GM23338 (cell line): Measurements from ENCODE around the gene GLE1. TPM values are rescaled to one million over a fixed set of nuclear protein-coding genes. Genes with fewer than 3 reads are reported as not detected.

ENCODE experiments used
- ATAC-seq: fragments of 200-7000 bp; cut with Tn5 transposase; 3 replicates; pipeline ENCODE4 v1.9.1; 2020
- DNase-seq: peaks from one replicate; pipeline ENCODE4 v3.0.0-alpha.2; 2015; ENCODE audit warnings: low spot score
- H2AFZ ChIP-seq: fragments of 200-600 bp; sonication (generic); 2 replicates; pipeline ENCODE4 v1.8.0; 2016; ENCODE audit warnings: antibody characterized with exemption, mild to moderate bottlenecking, moderate library complexity
- H3F3A ChIP-seq: fragments of 200-600 bp; sonication (generic); replicated peaks from 2 replicates; pipeline ENCODE4 v1.8.0; 2017; ENCODE audit warnings: antibody characterized with exemption, mixed run types, low read depth
- H3K27ac ChIP-seq: fragments of 200-600 bp; sonication (generic); 2 replicates; pipeline ENCODE4 v1.6.1; 2016; ENCODE audit warnings: low read depth
- H3K27me3 ChIP-seq: fragments of 200-600 bp; sonication (generic); 2 replicates; pipeline ENCODE4 v1.8.0; 2016; ENCODE audit warnings: mild to moderate bottlenecking, mixed run types, moderate library complexity; ENCODE audit not compliant: insufficient read depth
- H3K36me3 ChIP-seq: fragments of 200-600 bp; sonication (generic); 2 replicates; pipeline ENCODE4 v1.8.0; 2016; ENCODE audit warnings: mild to moderate bottlenecking; ENCODE audit not compliant: insufficient read depth
- H3K4me1 ChIP-seq: fragments of 200-600 bp; sonication (generic); 2 replicates; pipeline ENCODE4 v1.8.0; 2016; ENCODE audit warnings: mild to moderate bottlenecking, moderate library complexity; ENCODE audit not compliant: insufficient read depth
- H3K4me2 ChIP-seq: fragments of 200-600 bp; sonication (generic); 2 replicates; pipeline ENCODE4 v1.7.1; 2017; ENCODE audit warnings: mixed run types
- H3K4me3 ChIP-seq: fragments of 200-600 bp; sonication (generic); 2 replicates; pipeline ENCODE4 v1.6.1; 2016; ENCODE audit warnings: mixed run types
- H3K79me2 ChIP-seq: fragments of 200-600 bp; sonication (generic); replicated peaks from 2 replicates; pipeline ENCODE4 v1.8.0; 2017; ENCODE audit warnings: mild to moderate bottlenecking; ENCODE audit not compliant: insufficient read depth
- H3K9me2 ChIP-seq: fragments of 200-600 bp; sonication (generic); 2 replicates; pipeline ENCODE4 v1.8.0; 2017; ENCODE audit not compliant: insufficient read depth
- H4K20me1 ChIP-seq: fragments of 200-600 bp; sonication (generic); replicated peaks from 2 replicates; pipeline ENCODE4 v1.8.0; 2017; ENCODE audit warnings: mild to moderate bottlenecking; ENCODE audit not compliant: insufficient read depth
- H3K27ac Mint-ChIP-seq: 2 replicates; pipeline ENCODE4 v1.8.0; 2020; ENCODE audit warnings: inconsistent platforms, mild to moderate bottlenecking, moderate library complexity, mixed read lengths
- H3K27me3 Mint-ChIP-seq: 3 replicates; pipeline ENCODE4 v1.8.0; 2022; ENCODE audit warnings: low read depth, mild to moderate bottlenecking, moderate library complexity, mixed read lengths, inconsistent platforms; ENCODE audit not compliant: insufficient read depth, poor library complexity
- H3K36me3 Mint-ChIP-seq: 3 replicates; pipeline ENCODE4 v1.8.0; 2021; ENCODE audit warnings: low read depth, mild to moderate bottlenecking, inconsistent platforms, moderate library complexity, mixed read lengths
- H3K4me1 Mint-ChIP-seq: 3 replicates; pipeline ENCODE4 v1.8.0; 2020; ENCODE audit warnings: mild to moderate bottlenecking, inconsistent platforms, mixed read lengths
- H3K4me3 Mint-ChIP-seq: 3 replicates; pipeline ENCODE4 v1.8.0; 2021; ENCODE audit warnings: moderate library complexity, mild to moderate bottlenecking, inconsistent platforms, mixed read lengths
- H3K9me3 Mint-ChIP-seq: 3 replicates; pipeline ENCODE4 v1.8.0; 2020; ENCODE audit warnings: moderate library complexity, mild to moderate bottlenecking, inconsistent platforms, mixed read lengths
- CREB1 ChIP-seq: fragments of 250-450 bp; sonication (Bioruptor Pico); IDR thresholded peaks from 2 replicates; pipeline ENCODE4 v1.5.0; 2020; ENCODE audit warnings: low read depth, mild to moderate bottlenecking, moderate library complexity
- EZH2 ChIP-seq: fragments of 200-600 bp; sonication (generic); IDR thresholded peaks from one replicate; pipeline ENCODE4 v1.8.0; 2017; ENCODE audit warnings: antibody characterized with exemption, mild to moderate bottlenecking, low read depth; ENCODE audit not compliant: unreplicated experiment
- EZH2phosphoT487 ChIP-seq: fragments of 200-600 bp; sonication (generic); IDR thresholded peaks from one replicate; pipeline ENCODE4 v1.8.1; 2018; ENCODE audit warnings: antibody characterized with exemption; ENCODE audit not compliant: unreplicated experiment
- JUNB ChIP-seq: IDR thresholded peaks from one replicate; pipeline ENCODE4 v1.6.1; 2016; ENCODE audit warnings: antibody characterized with exemption; ENCODE audit not compliant: unreplicated experiment
- NANOG ChIP-seq: IDR thresholded peaks from 2 replicates; pipeline ENCODE4 v1.6.1; 2016; ENCODE audit warnings: antibody characterized with exemption, borderline replicate concordance
- POLR2AphosphoS5 ChIP-seq: IDR thresholded peaks from 2 replicates; pipeline ENCODE4 v1.6.1; 2016; ENCODE audit warnings: antibody characterized with exemption, low read depth
- STAT1 ChIP-seq: IDR thresholded peaks from one replicate; pipeline ENCODE4 v1.6.1; 2016; ENCODE audit warnings: antibody characterized with exemption; ENCODE audit not compliant: unreplicated experiment
- ZNF114 ChIP-seq: fragments of 250-450 bp; sonication (Bioruptor Pico); IDR thresholded peaks from 2 replicates; pipeline ENCODE4 v1.5.0; 2020; ENCODE audit warnings: mild to moderate bottlenecking, moderate library complexity
- ZNF331 ChIP-seq: fragments of 250-450 bp; sonication (Bioruptor Pico); IDR thresholded peaks from 2 replicates; pipeline ENCODE4 v1.5.0; 2020; ENCODE audit warnings: low read depth, mild to moderate bottlenecking, moderate library complexity
- polyA plus RNA-seq: library from polyadenylated mRNA; unstranded; fragments of >200 nt; fragmentation: Nextera tagmentation; extraction: Ambion mirVana; gene quantifications from 2 replicates; pipeline ENCODE4 v1.2.1, GENCODE V29; 2016
- total RNA-seq: library from RNA; depleted of rRNA; stranded (reverse); fragments of >200 nt; shearing (Covaris generic); gene quantifications from 2 replicates; pipeline ENCODE4 v1.2.3, GENCODE V29; 2014
- TF ChIP-seq, protein P1 (sequence below): IDR thresholded peaks from 2 replicates; pipeline ENCODE4 v1.6.1; 2016; ENCODE audit warnings: antibody characterized with exemption
- TF ChIP-seq, protein P2 (sequence below): fragments of 250-450 bp; sonication (Bioruptor Pico); IDR thresholded peaks from 2 replicates; pipeline ENCODE4 v1.5.0; 2020; ENCODE audit warnings: mild to moderate bottlenecking, moderate library complexity
- TF ChIP-seq, protein P3 (sequence below): IDR thresholded peaks from one replicate; pipeline ENCODE4 v1.6.1; 2018; ENCODE audit warnings: antibody characterized with exemption; ENCODE audit not compliant: unreplicated experiment
- TF ChIP-seq, protein P4 (sequence below), 2 experiments: fragments of 200-600 bp in 1 of 2; sonication (generic) in 1 of 2; conservative IDR thresholded peaks; 2 replicates each; pipeline versions ENCODE4 v1.5.1 to v1.6.1; 2016 to 2017; ENCODE audit warnings: antibody characterized with exemption in 2 of 2, low read depth in 2 of 2, mild to moderate bottlenecking in 2 of 2, moderate library complexity in 1 of 2

The GLE1 gene
- total and polyA plus RNA-seq, 2 experiments from 2014 or later: 7.4 to 22.1 TPM

DNA sequence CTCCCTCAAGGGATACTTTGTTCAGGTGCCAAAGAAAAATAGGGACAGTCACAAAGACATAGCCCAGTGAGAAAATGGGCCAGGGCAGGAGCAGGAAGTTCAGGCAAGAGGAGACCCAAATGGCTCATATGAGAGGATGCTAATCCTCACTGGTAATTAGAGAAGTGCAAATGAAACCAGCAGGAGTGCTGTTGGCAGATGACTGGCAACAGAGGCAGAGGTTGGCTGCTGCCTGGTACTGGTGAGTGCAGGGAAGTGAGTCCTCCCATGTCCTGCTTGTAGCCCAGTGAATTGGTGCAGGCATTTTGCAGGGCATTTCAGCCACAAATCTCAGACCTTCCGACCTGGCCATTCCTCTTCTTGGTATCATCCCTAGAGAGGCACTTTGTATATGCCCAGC is 25.3 kb upstream of the GLE1 start:
- H3K27ac ChIP-seq: no peak overlapping the region
- Mint-ChIP-seq H3K36me3 (peaks cover 25% of the 10 kb centered on the region), H3K9me3 (no peaks in the 10 kb centered on the region), H3K4me3 (no peak overlapping the region), H3K27me3 (no peaks in the 10 kb centered on the region), H3K27ac (no peak overlapping the region), H3K4me1 (peaks cover 8% of the 10 kb centered on the region)
- no peak overlapping the region for H2AFZ ChIP-seq
- no peak overlapping the region for H3K4me3 ChIP-seq
- H3K27me3 ChIP-seq: no peaks in the 10 kb centered on the region
- ATAC-seq (peak; percentile 51; the same call in 2 of the 3 replicates), DNase-seq (no peak)
- H3F3A ChIP-seq: 0 out of 2 replicates have a peak, but pooled peaks cover 5% of the 10 kb centered on the region
- H3K4me2 ChIP-seq: no peak overlapping the region
- no peaks in the 10 kb centered on the region for H3K79me2 ChIP-seq
- H3K9me2 ChIP-seq: no peaks in the 10 kb centered on the region
- H4K20me1 ChIP-seq: peaks cover 3% of the 10 kb centered on the region; the same call in 1 of the 2 replicates
- no peak for TF ChIP-seq STAT1
- no peak for TF ChIP-seq NANOG
- TF ChIP-seq, protein P1, sequence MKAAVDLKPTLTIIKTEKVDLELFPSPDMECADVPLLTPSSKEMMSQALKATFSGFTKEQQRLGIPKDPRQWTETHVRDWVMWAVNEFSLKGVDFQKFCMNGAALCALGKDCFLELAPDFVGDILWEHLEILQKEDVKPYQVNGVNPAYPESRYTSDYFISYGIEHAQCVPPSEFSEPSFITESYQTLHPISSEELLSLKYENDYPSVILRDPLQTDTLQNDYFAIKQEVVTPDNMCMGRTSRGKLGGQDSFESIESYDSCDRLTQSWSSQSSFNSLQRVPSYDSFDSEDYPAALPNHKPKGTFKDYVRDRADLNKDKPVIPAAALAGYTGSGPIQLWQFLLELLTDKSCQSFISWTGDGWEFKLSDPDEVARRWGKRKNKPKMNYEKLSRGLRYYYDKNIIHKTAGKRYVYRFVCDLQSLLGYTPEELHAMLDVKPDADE: no peak
- TF ChIP-seq ZNF331 (CRISPR knock-in tag): no peak
- TF ChIP-seq EZH2: no peak
- no peak for TF ChIP-seq EZH2phosphoT487
- TF ChIP-seq JUNB: no peak
- TF ChIP-seq, protein P2, sequence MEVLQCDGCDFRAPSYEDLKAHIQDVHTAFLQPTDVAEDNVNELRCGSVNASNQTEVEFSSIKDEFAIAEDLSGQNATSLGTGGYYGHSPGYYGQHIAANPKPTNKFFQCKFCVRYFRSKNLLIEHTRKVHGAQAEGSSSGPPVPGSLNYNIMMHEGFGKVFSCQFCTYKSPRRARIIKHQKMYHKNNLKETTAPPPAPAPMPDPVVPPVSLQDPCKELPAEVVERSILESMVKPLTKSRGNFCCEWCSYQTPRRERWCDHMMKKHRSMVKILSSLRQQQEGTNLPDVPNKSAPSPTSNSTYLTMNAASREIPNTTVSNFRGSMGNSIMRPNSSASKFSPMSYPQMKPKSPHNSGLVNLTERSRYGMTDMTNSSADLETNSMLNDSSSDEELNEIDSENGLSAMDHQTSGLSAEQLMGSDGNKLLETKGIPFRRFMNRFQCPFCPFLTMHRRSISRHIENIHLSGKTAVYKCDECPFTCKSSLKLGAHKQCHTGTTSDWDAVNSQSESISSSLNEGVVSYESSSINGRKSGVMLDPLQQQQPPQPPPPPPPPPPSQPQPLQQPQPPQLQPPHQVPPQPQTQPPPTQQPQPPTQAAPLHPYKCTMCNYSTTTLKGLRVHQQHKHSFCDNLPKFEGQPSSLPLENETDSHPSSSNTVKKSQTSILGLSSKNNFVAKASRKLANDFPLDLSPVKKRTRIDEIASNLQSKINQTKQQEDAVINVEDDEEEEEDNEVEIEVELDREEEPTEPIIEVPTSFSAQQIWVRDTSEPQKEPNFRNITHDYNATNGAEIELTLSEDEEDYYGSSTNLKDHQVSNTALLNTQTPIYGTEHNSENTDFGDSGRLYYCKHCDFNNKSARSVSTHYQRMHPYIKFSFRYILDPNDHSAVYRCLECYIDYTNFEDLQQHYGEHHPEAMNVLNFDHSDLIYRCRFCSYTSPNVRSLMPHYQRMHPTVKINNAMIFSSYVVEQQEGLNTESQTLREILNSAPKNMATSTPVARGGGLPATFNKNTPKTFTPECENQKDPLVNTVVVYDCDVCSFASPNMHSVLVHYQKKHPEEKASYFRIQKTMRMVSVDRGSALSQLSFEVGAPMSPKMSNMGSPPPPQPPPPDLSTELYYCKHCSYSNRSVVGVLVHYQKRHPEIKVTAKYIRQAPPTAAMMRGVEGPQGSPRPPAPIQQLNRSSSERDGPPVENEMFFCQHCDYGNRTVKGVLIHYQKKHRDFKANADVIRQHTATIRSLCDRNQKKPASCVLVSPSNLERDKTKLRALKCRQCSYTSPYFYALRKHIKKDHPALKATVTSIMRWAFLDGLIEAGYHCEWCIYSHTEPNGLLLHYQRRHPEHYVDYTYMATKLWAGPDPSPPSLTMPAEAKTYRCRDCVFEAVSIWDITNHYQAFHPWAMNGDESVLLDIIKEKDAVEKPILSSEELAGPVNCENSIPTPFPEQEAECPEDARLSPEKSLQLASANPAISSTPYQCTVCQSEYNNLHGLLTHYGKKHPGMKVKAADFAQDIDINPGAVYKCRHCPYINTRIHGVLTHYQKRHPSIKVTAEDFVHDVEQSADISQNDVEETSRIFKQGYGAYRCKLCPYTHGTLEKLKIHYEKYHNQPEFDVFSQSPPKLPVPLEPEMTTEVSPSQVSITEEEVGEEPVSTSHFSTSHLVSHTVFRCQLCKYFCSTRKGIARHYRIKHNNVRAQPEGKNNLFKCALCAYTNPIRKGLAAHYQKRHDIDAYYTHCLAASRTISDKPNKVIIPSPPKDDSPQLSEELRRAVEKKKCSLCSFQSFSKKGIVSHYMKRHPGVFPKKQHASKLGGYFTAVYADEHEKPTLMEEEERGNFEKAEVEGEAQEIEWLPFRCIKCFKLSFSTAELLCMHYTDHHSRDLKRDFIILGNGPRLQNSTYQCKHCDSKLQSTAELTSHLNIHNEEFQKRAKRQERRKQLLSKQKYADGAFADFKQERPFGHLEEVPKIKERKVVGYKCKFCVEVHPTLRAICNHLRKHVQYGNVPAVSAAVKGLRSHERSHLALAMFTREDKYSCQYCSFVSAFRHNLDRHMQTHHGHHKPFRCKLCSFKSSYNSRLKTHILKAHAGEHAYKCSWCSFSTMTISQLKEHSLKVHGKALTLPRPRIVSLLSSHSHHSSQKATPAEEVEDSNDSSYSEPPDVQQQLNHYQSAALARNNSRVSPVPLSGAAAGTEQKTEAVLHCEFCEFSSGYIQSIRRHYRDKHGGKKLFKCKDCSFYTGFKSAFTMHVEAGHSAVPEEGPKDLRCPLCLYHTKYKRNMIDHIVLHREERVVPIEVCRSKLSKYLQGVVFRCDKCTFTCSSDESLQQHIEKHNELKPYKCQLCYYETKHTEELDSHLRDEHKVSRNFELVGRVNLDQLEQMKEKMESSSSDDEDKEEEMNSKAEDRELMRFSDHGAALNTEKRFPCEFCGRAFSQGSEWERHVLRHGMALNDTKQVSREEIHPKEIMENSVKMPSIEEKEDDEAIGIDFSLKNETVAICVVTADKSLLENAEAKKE (CRISPR knock-in tag): no peak
- no peak for TF ChIP-seq CREB1
- no peak for TF ChIP-seq POLR2AphosphoS5
- no peak for TF ChIP-seq ZNF114 (CRISPR knock-in tag)
- TF ChIP-seq, protein P3, sequence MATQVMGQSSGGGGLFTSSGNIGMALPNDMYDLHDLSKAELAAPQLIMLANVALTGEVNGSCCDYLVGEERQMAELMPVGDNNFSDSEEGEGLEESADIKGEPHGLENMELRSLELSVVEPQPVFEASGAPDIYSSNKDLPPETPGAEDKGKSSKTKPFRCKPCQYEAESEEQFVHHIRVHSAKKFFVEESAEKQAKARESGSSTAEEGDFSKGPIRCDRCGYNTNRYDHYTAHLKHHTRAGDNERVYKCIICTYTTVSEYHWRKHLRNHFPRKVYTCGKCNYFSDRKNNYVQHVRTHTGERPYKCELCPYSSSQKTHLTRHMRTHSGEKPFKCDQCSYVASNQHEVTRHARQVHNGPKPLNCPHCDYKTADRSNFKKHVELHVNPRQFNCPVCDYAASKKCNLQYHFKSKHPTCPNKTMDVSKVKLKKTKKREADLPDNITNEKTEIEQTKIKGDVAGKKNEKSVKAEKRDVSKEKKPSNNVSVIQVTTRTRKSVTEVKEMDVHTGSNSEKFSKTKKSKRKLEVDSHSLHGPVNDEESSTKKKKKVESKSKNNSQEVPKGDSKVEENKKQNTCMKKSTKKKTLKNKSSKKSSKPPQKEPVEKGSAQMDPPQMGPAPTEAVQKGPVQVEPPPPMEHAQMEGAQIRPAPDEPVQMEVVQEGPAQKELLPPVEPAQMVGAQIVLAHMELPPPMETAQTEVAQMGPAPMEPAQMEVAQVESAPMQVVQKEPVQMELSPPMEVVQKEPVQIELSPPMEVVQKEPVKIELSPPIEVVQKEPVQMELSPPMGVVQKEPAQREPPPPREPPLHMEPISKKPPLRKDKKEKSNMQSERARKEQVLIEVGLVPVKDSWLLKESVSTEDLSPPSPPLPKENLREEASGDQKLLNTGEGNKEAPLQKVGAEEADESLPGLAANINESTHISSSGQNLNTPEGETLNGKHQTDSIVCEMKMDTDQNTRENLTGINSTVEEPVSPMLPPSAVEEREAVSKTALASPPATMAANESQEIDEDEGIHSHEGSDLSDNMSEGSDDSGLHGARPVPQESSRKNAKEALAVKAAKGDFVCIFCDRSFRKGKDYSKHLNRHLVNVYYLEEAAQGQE: no peak
- TF ChIP-seq, protein P4, sequence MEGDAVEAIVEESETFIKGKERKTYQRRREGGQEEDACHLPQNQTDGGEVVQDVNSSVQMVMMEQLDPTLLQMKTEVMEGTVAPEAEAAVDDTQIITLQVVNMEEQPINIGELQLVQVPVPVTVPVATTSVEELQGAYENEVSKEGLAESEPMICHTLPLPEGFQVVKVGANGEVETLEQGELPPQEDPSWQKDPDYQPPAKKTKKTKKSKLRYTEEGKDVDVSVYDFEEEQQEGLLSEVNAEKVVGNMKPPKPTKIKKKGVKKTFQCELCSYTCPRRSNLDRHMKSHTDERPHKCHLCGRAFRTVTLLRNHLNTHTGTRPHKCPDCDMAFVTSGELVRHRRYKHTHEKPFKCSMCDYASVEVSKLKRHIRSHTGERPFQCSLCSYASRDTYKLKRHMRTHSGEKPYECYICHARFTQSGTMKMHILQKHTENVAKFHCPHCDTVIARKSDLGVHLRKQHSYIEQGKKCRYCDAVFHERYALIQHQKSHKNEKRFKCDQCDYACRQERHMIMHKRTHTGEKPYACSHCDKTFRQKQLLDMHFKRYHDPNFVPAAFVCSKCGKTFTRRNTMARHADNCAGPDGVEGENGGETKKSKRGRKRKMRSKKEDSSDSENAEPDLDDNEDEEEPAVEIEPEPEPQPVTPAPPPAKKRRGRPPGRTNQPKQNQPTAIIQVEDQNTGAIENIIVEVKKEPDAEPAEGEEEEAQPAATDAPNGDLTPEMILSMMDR (conservative IDR thresholded peaks at IDR 0.05; ENCODE audit: low read depth in 2 of 2): no peak
- no peaks in the 10 kb centered on the region for H3K4me1 ChIP-seq
- H3K36me3 ChIP-seq: peaks cover 10% of the 10 kb centered on the region; the same call in 1 of the 2 replicates
